ENCODE results near the gene GMDS.

GMDS gene

GRCh38 chr6:1602049-1602713 is 643.2 kb downstream of the GMDS start:
- Histone ChIP-seq H3K9me3 (ENCODE audit: control insufficient read depth in 2 of 2, low read length in 2 of 2) (no peaks in the 10 kb centered on the region), H3K27me3 (ENCODE audit: control insufficient read depth in 1 of 2, insufficient read depth in 2 of 2, low read length in 2 of 2) (peaks cover 66 to 78% of the 10 kb centered on the region in 2 donors), H3K27ac (ENCODE audit: low read length) (no peak overlapping the region), H3K36me3 (ENCODE audit: control insufficient read depth in 2 of 2, insufficient read depth in 2 of 2, low read length in 2 of 2) (no peaks in the 10 kb centered on the region), H3K4me1 (ENCODE audit: control insufficient read depth, insufficient read depth, low read length) (peaks cover 17% of the 10 kb centered on the region), H3K4me3 (ENCODE audit: low read length in 2 of 2) (no peak overlapping the region), H3K9ac (ENCODE audit: low read length in 2 of 2) (no peak overlapping the region)

GRCh38 chr6:1601158-1602048 is 644.0 kb downstream of the GMDS start:
- H3K27me3 ChIP-seq (ENCODE audit: control insufficient read depth in 1 of 2, insufficient read depth in 2 of 2, low read length in 2 of 2), result peaks cover 60 to 77% of the 10 kb centered on the region in 2 donors
- no peak overlapping the region for H3K4me3 ChIP-seq (ENCODE audit: low read length in 2 of 2)
- H3K27ac ChIP-seq (ENCODE audit: low read length), result no peak overlapping the region
- no peaks in the 10 kb centered on the region for H3K9me3 ChIP-seq (ENCODE audit: control insufficient read depth in 2 of 2, low read length in 2 of 2)
- H3K4me1 ChIP-seq (ENCODE audit: control insufficient read depth, insufficient read depth, low read length), result peaks cover 14% of the 10 kb centered on the region
- H3K9ac ChIP-seq (ENCODE audit: low read length in 2 of 2), result no peak overlapping the region
- no peaks in the 10 kb centered on the region for H3K36me3 ChIP-seq (ENCODE audit: control insufficient read depth in 2 of 2, insufficient read depth in 2 of 2, low read length in 2 of 2)

GRCh38 chr6:1600764-1601157 is 644.6 kb downstream of the GMDS start:
- Histone ChIP-seq H3K9ac (ENCODE audit: low read length in 2 of 2) (no peak overlapping the region), H3K9me3 (ENCODE audit: control insufficient read depth in 2 of 2, low read length in 2 of 2) (no peaks in the 10 kb centered on the region), H3K27me3 (ENCODE audit: control insufficient read depth in 1 of 2, insufficient read depth in 2 of 2, low read length in 2 of 2) (peaks cover 57 to 75% of the 10 kb centered on the region in 2 donors), H3K36me3 (ENCODE audit: control insufficient read depth in 2 of 2, insufficient read depth in 2 of 2, low read length in 2 of 2) (no peaks in the 10 kb centered on the region), H3K27ac (ENCODE audit: low read length) (no peak overlapping the region), H3K4me3 (ENCODE audit: low read length in 2 of 2) (no peak overlapping the region), H3K4me1 (ENCODE audit: control insufficient read depth, insufficient read depth, low read length) (peaks cover 18% of the 10 kb centered on the region)

GRCh38 chr6:1600063-1600763 is 645.2 kb downstream of the GMDS start:
- Histone ChIP-seq H3K27me3 (ENCODE audit: control insufficient read depth in 1 of 2, insufficient read depth in 2 of 2, low read length in 2 of 2) (peaks cover 57 to 75% of the 10 kb centered on the region in 2 donors), H3K4me1 (ENCODE audit: control insufficient read depth, insufficient read depth, low read length) (peaks cover 18% of the 10 kb centered on the region), H3K36me3 (ENCODE audit: control insufficient read depth in 2 of 2, insufficient read depth in 2 of 2, low read length in 2 of 2) (no peaks in the 10 kb centered on the region), H3K9me3 (ENCODE audit: control insufficient read depth in 2 of 2, low read length in 2 of 2) (no peaks in the 10 kb centered on the region), H3K9ac (ENCODE audit: low read length in 2 of 2) (no peak overlapping the region), H3K4me3 (ENCODE audit: low read length in 2 of 2) (no peak overlapping the region), H3K27ac (ENCODE audit: low read length) (no peak overlapping the region)

- Histone ChIP-seq H3K27me3 (ENCODE audit: control insufficient read depth in 1 of 2, insufficient read depth in 2 of 2, low read length in 2 of 2) (peaks cover 55 to 73% of the 10 kb centered on the region in 2 donors), H3K9me3 (ENCODE audit: control insufficient read depth in 2 of 2, low read length in 2 of 2) (no peaks in the 10 kb centered on the region)
Observed at GRCh38 chr6:1599469-1599868, 645.9 kb downstream of the GMDS start.

GRCh38 chr6:1598886-1599285 is 646.5 kb downstream of the GMDS start:
- peaks cover 54 to 73% of the 10 kb centered on the region in 2 donors for H3K27me3 ChIP-seq (ENCODE audit: control insufficient read depth in 1 of 2, insufficient read depth in 2 of 2, low read length in 2 of 2)
- no peak overlapping the region for H3K27ac ChIP-seq (ENCODE audit: low read length)
- H3K36me3 ChIP-seq (ENCODE audit: control insufficient read depth in 2 of 2, insufficient read depth in 2 of 2, low read length in 2 of 2), result no peaks in the 10 kb centered on the region
- H3K4me1 ChIP-seq (ENCODE audit: control insufficient read depth, insufficient read depth, low read length), result peaks cover 5% of the 10 kb centered on the region
- no peaks in the 10 kb centered on the region for H3K9me3 ChIP-seq (ENCODE audit: control insufficient read depth in 2 of 2, low read length in 2 of 2)
- H3K4me3 ChIP-seq (ENCODE audit: low read length in 2 of 2), result no peak overlapping the region
- no peak overlapping the region for H3K9ac ChIP-seq (ENCODE audit: low read length in 2 of 2)

More at GRCh38 chr6:1599469-1599868, 645.9 kb downstream of the GMDS start:
- Histone ChIP-seq H3K27ac (ENCODE audit: low read length) (no peak overlapping the region), H3K9ac (ENCODE audit: low read length in 2 of 2) (no peak overlapping the region), H3K4me3 (ENCODE audit: low read length in 2 of 2) (no peak overlapping the region), H3K4me1 (ENCODE audit: control insufficient read depth, insufficient read depth, low read length) (peaks cover 11% of the 10 kb centered on the region), H3K36me3 (ENCODE audit: control insufficient read depth in 2 of 2, insufficient read depth in 2 of 2, low read length in 2 of 2) (no peaks in the 10 kb centered on the region)

GRCh38 chr6:1598433-1598832 is 647.0 kb downstream of the GMDS start:
- H3K27me3 ChIP-seq (ENCODE audit: control insufficient read depth in 1 of 2, insufficient read depth in 2 of 2, low read length in 2 of 2), result peaks cover 51 to 70% of the 10 kb centered on the region in 2 donors

GRCh38 chr6:1597924-1598323 is 647.5 kb downstream of the GMDS start:
- H3K36me3 ChIP-seq (ENCODE audit: control insufficient read depth in 2 of 2, insufficient read depth in 2 of 2, low read length in 2 of 2), result no peaks in the 10 kb centered on the region
- no peaks in the 10 kb centered on the region for H3K9me3 ChIP-seq (ENCODE audit: control insufficient read depth in 2 of 2, low read length in 2 of 2)
- no peak overlapping the region for H3K27ac ChIP-seq (ENCODE audit: low read length)
- H3K27me3 ChIP-seq (ENCODE audit: control insufficient read depth in 1 of 2, insufficient read depth in 2 of 2, low read length in 2 of 2), result peaks cover 49 to 65% of the 10 kb centered on the region in 2 donors
- H3K4me3 ChIP-seq (ENCODE audit: low read length in 2 of 2), result no peak overlapping the region
- no peak overlapping the region for H3K9ac ChIP-seq (ENCODE audit: low read length in 2 of 2)
- peaks cover 5% of the 10 kb centered on the region for H3K4me1 ChIP-seq (ENCODE audit: control insufficient read depth, insufficient read depth, low read length)

More at GRCh38 chr6:1598433-1598832, 647.0 kb downstream of the GMDS start:
- no peaks in the 10 kb centered on the region for H3K36me3 ChIP-seq (ENCODE audit: control insufficient read depth in 2 of 2, insufficient read depth in 2 of 2, low read length in 2 of 2)
- H3K9me3 ChIP-seq (ENCODE audit: control insufficient read depth in 2 of 2, low read length in 2 of 2), result no peaks in the 10 kb centered on the region
- H3K27ac ChIP-seq (ENCODE audit: low read length), result no peak overlapping the region
- H3K9ac ChIP-seq (ENCODE audit: low read length in 2 of 2), result no peak overlapping the region
- H3K4me1 ChIP-seq (ENCODE audit: control insufficient read depth, insufficient read depth, low read length), result peaks cover 5% of the 10 kb centered on the region
- no peak overlapping the region for H3K4me3 ChIP-seq (ENCODE audit: low read length in 2 of 2)

- Histone ChIP-seq H3K27me3 (ENCODE audit: control insufficient read depth in 1 of 2, insufficient read depth in 2 of 2, low read length in 2 of 2) (peaks cover 47 to 60% of the 10 kb centered on the region in 2 donors), H3K27ac (ENCODE audit: low read length) (no peak overlapping the region), H3K9ac (ENCODE audit: low read length in 2 of 2) (no peak overlapping the region), H3K4me1 (ENCODE audit: control insufficient read depth, insufficient read depth, low read length) (peaks cover 5% of the 10 kb centered on the region), H3K9me3 (ENCODE audit: control insufficient read depth in 2 of 2, low read length in 2 of 2) (no peaks in the 10 kb centered on the region), H3K4me3 (ENCODE audit: low read length in 2 of 2) (no peak overlapping the region), H3K36me3 (ENCODE audit: control insufficient read depth in 2 of 2, insufficient read depth in 2 of 2, low read length in 2 of 2) (no peaks in the 10 kb centered on the region)
Observed at GRCh38 chr6:1597121-1597744, 648.2 kb downstream of the GMDS start.
